HG02588 (cell line): ENCODE results near the gene ACAP1.
A peak's percentile ranks its signal among the peaks of the same experiment; 100 is the strongest.
"Not testable (repeated sequence)": the region's sequence is repeated elsewhere in the genome, so short reads cannot be mapped to it uniquely, and the experiment has no call there.

ENCODE experiments used
- ATAC-seq: cut with Tn5 transposase; IDR thresholded peaks from one replicate; pipeline ENCODE4 v1.9.1; 2021; ENCODE audit warnings: mild to moderate bottlenecking, moderate library complexity; ENCODE audit not compliant: unreplicated experiment

ACAP1 gene

DNA sequence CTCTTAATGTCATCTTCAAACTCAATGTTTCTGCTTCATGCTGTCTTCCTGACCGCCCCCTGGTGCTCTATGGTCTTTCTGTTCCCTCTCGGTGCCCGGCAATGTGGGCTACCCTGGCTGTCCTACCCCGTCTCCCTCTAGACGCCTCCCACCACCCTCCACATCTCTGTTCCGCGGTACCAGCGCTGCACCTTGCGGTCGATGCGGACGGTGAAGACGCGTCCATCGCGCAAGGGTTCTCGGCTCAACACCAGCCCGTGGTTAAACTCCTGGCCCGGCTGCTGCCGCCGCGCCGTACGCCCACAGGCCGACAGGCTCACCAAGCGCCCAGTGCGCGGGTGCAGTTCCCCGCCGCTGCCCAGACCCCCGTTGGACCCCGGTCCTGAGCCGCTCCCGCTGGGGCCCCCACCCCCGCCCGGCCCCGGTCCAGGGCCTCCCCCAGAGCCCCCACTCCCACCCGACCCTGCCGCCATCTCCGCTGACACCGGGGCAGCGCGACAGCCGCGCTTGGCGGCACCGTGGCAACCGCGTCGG is 7.4 kb upstream of the ACAP1 start, which contains the start of gene NEURL4:
Gene NEURL4 (minus strand): TSS at position 496 of the 534 bp plus-strand sequence. CDS start 23 bp downstream, at position 473.
- ATAC-seq: peak; percentile 21

DNA sequence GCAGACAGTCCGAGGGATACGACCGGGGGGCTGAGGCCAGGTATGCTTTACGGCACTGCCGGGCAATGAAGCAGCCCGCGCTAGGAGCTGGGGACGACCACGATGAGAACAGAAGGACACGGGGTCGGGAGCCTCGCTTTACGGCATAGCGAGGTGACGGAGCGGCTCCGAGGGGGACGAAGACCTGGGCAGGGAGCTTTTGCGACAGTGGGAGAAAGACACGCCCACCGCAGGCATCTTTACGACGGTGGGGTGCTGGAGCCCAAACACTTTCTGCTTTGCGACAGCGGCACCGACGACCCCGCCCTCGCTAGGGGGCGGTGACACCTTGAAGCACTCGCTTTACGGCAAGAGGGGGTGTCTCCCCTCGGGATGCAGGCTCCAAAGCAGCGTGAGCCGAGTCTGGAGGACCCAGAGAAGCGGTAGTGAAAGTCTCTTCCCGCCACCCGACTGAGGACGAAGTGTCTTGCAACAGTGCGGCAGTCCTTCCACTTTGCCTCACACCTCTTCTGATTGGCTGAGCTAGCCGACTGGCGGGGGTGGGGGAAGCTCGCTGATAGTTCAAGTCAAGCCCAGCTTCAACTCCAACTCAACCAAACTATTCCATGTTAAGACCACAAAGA is 6.8 kb upstream of the ACAP1 start:
- ATAC-seq: peak; percentile 56

DNA sequence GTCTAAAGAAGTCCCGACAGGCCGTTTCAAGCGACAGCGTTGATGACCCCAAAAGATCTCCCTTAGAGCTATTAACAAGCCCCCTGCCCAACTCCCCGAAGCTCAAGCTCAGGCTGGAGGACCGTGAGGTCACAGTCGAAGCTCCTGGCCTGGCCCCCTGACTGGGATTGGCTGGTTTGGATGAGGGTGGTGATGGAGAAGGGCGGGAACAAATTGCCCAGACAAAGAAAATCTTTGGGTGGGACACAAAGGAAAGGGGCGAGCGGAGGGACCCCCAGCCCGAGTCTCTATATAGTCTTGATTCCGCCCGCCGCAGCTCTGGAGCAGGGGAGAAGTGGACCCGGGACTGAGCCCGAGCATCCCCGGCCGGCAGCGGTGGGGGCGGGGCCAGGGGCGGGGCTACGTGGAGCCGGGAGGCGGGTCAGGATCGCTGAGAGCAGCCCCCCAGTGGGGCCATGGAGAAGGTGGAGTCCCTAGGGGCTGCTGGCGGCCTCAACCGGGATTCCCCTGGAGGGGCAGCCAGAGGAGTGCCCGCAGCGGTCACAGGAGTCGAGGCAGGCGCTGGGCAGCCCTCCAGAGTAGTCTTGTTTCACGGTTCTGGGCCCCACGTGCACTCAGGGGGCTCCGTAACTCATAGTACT is 6.2 kb upstream of the ACAP1 start:
- ATAC-seq: peak; percentile 40

DNA sequence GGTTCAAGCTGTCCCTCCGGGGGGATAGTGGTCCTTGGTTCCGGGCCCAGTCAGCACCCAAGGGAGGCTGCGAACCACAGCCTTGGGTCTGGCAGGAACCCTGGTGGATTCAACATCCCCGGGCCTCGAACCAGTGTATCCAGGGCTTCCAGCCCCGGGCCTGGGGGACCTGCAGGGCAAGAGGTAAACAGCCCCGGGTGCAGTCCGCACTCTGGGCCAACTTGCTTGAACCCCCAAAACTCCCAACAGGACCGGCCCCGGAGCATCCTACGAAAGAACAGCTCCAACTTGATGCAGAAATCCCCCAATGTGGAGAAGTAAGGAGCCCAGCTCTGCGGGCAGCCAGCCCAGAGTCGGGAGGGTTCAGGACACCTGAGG is 5.7 kb upstream of the ACAP1 start:
- no peak for ATAC-seq

DNA sequence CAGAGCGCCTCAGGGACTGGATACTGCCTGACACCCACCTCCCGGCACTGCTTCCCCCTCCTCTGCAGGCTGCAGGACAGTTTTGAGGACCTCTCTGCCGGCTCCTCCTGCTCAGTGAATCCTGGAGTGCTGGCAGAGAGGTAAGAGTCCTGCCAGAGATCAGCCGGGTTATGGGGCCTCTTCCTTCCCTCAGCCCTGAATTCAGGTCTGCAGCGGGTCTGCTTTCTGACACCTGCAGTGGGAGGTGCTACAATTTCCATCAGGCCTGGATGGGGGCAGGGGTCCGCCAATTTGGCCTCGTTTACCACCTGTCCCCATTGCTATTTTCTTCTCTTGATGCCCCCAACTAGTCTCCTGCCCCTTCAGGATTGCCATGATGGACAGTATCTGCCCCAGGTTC is 4.2 kb upstream of the ACAP1 start:
- no peak for ATAC-seq

DNA sequence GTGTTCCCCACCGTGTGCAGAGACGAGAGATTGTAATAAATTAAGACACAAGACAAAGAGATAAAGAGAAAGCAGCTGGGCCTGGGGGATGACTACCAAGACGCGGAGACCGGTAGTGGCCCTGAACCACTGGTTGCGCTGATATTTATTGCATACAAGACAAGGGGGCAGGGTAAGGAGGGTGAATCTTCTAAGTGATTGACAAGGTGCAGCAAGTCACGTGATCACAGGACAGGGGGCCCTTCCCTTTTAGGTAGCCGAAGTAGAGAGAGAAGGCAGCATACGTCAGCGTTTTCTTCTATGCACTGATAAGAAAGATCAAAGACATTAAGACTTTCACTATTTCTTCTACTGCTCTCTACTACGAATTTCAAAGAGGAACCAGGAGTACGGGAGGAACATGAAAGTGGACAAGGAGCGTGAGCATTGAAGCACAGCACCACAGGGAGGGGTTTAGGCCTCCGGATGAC is 3.7 kb upstream of the ACAP1 start:
- ATAC-seq: not testable (repeated sequence)

DNA sequence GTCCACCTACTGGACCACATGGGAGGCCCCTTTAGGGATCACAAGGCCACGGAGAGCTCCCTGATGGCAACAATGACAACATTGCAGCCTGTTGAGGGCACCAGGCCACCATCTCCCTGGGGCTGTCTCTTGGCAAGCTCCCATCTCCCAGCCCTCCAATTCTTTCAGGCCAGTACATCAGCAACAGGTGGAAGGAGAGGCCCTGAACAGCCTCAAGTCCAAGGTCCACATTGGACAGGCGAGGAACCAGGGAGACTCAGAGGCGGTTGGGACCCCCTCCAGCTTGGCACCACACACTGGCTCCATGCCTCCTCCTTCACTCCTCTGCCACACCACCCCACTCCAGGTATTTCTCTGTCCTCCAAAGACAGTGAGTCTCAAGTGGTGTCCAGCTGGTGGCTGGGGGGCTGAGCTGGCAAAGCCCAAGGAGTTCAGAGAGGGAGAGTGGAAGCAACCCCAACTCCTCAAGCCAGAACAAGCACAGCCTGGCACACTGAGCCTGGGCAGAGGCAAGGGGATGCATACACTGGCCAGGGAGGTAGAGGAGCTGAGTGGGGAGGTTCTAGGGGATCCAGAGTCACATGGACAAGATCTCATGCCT is 1.3 kb upstream of the ACAP1 start:
- ATAC-seq: no peak

DNA sequence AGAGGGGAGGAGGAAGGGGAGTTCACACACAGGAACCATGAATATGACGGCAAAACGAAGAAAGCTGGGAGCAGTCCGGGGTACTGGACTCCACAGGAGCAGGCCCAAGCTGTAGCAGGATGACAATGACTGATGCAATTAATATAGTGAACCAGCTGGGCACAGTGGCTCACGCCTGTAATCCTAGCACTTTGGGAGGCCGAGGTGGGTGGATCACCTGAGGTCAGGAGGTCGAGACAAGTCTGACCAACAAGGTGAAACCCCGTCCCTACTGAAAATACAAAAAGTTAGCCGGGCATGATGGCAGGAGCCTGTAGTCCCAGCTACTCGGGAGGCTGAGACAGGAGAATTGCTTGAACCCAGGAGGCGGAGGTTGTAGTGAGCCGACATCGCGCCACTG is 564 bp upstream of the ACAP1 start:
- not testable (repeated sequence) for ATAC-seq

DNA sequence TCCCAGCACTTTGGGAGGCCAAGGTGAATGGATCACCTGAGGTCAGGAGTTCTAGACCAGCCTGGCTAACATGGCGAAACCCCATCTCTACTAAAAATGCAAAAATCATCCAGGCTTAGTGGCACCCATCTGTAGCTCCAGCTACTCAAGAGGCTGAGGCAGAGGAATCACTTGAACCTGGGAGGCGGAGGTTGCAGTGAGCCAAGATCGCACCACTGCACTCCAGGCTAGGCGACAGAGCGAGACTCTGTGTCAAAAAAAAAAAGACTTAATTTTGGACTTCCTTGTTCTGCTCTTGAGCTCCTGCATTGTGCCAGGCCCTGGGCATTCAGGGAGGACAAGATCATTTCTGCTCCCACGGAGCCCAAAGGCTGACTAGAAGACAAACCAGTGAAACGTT is 1.3 kb downstream of the ACAP1 start:
- not testable (repeated sequence) for ATAC-seq

DNA sequence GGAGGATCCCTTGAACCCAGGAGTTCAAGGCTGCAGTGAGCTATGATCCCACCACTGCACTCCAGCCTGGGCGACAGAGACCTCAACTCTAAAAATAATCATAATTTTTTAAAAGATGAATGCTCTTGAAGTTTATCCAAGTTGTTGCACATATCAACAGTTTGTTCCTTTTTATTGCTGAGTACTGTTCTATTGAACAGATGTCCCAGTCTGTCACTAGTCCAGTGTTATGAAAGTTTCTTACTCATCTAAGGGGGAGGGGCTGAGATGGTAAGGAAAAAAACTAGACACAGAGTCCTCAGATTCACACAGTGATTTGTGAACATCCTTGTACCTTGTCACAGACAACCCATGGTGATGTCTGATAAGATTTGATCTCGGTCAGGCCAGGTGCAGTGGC is 3.9 kb downstream of the ACAP1 start:
- ATAC-seq: no peak

DNA sequence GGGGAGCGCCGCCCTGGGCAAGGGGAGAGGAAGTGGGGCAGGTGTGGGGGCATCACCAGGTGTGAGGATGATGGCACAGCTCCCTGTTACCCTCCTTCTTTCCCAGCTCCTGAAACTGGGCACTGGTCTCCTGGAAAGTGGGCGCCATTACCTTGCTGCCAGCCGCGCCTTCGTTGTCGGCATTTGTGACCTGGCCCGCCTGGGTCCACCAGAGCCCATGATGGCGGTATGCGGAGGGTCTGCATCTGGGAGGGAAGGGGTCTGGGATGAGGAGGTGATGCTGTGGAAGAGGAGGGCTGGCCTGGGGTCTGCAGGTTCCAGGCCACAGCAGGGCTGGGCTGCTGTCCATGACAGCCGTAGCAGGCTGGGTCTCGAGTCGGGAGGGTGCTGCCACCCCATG is 5.5 kb downstream of the ACAP1 start:
- ATAC-seq: no peak

DNA sequence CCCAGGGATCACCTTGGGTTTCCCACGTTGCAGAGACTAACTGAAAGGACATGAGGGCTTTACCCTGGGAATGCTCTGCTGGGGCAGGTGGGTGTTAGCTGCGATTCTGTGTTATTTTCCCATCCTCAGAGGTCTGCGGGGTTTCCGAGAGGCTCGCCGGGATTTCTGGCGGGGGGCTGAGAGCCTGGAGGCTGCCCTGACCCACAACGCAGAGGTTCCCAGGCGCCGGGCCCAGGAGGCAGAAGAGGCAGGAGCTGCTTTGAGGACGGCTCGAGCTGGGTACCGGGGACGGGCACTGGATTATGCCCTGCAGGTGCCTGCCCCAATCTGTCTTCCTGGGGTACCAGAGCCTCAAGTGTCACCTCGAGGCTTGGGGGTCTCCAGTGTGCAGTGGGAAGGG is 6.9 kb downstream of the ACAP1 start:
- no peak for ATAC-seq

DNA sequence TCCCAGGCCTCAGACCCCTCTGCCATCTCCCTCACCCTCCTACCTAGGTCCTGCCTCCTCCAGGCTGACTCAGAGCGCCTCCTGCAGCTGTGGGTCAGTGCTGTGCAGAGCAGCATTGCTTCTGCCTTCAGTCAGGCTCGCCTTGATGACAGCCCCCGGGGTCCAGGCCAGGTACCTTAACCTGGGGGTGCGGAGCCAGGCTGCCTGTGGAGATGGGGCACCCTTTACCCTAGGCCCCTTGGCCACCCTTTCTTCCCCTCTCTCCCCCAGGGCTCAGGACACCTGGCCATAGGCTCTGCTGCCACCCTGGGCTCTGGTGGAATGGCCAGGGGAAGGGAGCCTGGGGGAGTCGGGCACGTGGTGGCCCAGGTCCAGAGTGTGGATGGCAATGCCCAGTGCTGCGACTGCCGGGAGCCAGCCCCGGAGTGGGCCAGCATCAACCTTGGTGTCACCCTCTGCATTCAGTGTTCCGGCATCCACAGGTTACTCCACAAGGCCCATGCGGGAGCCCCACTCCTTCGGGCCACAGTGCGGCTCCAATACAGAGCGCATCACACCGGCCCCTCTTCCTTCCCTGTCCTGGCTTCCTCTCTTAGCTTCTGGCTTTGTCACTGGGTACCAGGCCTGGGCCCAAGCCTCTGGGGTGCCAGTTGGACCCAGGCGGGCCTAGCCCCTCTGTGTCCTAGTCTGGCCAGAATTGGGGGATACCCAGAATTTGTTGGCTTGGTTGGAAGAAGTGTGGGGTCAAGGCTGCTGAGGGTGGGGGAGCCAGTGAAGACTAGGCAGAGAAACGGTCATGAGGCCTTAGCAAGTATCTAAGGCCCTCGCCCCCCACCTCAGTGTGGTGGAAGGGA is 10.7 kb downstream of the ACAP1 start:
- no peak for ATAC-seq

DNA sequence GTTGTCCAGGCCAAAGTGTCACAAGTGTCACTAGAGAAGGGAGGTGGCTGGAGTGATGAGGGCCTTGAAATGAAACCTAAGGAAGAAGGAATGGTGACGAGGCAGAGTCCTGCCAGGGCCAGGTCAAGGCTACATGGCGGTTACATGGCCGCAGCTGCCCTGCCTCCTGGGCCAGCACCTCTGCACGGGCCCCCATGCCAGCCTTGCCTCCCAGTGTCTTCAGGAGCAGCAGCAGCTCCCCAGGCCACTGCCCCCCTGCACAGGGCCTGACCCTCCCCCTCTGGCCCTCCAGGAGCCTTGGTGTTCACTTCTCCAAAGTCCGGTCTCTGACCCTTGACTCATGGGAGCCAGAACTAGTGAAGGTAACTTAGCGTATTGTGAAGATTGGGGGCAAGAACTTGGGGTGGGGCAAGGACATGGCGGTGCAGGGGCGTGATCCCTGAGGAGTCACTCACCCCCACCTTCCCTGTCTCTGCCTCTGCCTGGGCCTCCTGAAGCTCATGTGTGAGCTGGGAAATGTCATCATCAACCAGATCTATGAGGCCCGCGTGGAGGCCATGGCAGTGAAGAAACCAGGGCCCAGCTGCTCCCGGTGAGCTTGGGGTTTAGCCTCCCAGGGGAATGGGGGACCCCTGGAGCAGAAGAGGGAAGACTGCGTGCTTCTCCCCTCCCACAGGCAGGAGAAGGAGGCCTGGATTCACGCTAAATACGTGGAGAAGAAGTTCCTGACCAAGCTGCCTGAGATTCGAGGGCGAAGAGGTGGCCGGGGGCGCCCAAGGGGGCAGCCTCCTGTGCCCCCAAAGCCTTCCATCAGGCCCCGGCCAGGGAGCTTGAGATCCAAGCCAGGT is 11.5 kb downstream of the ACAP1 start:
- ATAC-seq: no peak

DNA sequence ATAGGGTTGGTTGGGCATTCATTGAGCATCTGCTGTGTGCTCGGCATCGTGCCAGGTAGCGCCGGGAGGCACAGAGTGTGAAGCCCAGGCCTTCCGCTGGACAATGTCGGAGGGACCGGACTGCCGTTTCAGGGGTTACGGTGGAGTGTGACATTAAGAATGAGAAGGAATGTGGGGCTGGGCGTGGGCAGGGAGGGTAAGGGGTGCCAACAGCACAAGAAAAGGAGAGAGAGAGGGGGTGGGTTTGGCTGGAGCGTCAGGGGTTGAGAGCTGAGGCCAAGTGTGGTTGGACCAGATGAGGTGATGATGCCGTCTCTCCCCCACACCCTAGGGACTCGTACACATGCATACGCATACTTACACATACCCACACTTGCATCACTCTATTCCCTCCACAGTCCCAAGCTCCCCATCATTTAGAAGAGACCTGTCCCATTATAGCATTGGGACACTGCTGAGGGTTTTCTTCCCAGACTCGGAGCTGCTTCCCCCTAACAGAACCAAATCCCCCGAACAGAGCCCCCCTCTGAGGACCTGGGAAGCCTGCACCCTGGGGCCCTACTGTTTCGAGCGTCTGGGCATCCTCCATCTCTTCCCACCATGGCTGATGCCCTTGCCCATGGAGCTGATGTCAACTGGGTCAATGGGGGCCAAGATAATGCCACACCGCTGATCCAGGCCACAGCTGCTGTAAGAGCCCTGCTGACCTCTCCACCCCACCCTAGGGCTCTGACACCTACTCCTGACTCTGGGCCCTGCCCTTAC is 12.3 kb downstream of the ACAP1 start:
- ATAC-seq: no peak

DNA sequence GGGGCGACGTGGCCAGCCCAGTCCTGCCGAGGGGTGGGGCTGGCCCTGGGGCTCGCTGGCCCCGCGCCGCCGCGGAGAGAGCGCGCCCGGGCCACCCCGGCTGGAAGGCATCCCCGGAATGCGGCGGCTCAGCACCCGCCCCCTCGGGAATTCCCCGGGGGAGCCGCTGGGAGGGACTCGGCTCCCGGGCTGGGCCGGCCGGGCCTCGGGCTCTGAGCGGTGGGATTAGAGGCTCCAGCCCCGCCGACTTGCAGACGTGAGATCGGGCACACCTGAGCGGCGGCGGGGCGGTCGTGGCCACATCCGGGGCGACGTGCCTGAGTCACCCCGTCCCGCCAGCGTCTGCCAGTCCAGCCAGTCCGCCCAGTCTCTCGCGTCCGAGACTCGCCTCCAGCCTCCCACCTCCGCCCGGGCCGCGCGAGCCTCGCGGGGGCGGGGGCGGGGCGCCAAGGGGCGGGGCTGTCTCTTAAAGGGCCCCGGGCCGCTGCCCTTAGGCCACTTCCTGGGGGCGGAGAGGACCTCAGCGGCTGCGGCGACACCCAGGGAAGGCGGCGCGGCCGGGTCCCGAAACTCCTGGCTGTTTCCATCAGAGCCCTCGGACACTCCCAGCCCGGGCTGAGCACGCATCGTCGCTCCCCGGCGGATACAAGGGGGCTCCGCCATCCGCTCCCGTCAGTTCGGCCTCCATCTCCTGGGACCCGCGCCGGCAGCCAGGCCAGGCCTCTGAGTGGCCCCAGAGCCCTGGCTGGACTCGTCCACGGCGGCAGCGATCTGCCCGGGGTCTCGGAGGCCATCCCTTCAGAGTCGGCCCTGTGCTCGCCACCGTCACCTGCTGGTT is 15.6 kb downstream of the ACAP1 start, which contains the start of gene KCTD11:
Gene KCTD11 (plus strand): TSS at position 498 of the 838 bp plus-strand sequence.
- peak; percentile 70 for ATAC-seq

DNA sequence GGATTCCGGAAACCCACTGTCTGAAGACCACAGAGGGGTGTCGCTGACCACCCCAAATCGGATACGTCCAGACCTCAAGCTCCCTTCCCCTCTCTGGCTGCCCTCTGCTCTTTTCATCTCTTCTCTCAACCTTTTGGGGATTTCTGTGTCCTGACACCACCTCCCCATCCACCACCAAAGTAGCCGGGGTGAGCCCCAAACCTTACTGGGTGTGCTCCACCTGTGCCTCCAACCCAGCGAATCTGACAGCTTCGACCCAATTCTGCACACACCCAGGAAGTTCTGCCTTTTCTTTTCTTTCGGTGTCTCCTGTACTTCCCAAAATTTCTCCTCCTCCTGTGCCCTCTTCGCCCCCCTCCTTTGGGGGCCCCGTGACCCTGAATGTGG is 16.2 kb downstream of the ACAP1 start:
- no peak for ATAC-seq

DNA sequence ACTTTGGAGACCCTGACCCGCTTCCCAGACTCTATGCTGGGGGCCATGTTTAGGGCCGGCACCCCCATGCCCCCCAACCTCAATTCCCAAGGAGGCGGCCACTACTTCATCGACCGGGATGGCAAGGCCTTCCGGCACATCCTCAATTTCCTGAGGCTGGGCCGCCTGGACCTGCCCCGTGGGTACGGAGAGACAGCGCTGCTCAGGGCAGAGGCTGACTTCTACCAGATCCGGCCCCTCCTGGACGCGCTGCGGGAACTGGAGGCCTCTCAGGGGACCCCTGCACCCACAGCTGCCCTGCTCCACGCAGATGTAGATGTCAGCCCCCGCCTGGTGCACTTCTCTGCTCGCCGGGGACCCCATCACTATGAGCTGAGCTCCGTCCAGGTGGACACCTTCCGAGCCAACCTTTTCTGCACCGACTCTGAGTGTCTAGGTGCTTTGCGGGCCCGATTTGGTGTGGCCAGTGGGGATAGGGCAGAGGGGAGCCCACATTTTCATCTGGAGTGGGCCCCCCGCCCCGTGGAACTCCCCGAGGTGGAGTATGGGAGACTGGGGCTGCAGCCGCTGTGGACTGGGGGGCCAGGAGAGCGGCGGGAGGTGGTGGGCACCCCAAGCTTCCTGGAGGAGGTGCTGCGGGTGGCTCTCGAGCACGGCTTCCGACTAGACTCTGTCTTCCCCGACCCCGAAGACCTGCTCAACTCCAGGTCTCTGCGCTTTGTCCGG is 16.7 kb downstream of the ACAP1 start:
- ATAC-seq: no peak
